ENCODE data around the gene TSPAN32.

The TSPAN32 gene

GRCh38 chr11:2314136-2314524 lies 12.3 kb downstream of the TSPAN32 start:
- DNase-seq (ENCODE audit: low spot score) (no peak), FAIRE-seq (no peak)

DNA sequence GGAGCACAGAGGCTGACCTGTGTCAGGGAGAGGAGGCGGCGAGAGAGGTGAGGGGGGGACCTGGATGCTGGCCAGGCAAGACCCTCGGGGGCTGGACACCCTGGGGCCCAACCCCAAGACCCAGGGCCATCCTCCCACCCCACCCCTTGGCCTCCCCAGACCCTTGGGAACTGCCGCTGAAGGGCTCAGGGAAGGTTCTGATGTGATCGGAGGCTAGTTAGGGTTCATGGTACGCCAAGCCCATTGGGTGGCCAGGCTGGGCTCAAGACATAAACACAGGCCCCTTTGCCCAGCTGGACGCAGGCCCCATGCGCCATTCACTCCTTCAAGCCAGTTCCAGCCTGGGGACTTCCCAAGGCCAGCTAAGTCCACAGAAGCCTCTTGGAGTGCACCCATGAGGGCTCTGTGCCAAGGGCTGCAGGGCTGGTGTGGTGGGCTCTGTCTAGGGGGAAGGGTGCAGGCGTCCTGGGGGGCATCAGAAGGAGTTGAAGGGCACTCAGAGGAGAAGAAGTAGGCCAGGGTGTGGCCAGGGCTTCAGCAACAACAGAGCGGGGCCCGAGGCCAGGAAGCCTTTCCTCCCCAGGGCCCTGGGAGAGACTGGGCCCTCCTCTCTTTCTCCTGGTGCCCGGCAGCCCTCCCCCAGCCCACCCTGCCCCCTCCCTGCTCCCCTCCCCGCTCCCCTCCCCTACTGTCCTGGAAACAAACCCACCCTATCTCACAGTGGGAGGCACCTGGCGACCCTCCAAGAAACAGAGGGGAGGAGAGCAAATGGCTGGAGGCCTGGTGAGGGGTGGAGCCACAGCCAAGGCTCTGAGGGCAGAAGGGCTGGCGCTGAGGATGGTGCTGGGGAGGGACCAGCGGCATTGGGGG lies 12.9 kb downstream of the TSPAN32 start:
- DNase-seq (ENCODE audit: low spot score) (no peak), FAIRE-seq (no peak)

DNA sequence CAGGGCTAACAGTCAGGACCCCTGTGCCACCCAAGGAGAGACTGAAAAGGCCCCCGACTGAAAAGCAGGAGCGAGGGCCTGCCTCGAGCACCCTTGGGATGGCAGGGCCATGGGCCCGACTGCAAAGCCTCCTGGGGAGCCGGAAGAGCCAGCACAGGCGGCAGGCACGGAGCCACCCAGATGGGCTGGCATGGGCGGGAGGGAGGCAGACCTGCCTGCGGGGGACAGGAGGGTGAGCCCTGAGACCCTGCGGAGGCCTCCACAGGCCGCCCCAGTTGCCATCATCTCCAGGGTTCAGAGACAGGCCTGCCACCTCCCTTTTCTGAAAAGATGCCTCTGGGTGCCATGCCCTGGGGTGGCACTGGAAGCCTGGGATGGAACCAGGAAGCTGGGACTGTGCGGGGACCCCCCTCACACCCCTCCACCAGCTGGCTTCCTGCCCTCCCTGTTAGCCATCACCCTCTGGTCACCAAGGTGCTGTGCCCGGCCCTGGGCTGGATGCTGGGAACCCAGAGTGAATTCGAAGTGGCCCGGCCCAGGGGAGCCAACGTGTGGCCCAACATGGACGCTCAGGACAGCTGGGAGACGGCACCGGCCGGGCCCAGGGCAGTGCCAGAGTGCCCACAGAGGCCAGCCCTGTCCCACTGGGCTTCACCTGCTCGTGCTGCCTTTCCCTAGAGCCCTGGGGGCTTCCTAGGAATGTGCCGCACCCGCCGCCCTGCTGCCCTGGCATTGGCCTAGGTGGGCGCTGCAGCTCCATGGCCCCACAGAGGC lies 13.8 kb downstream of the TSPAN32 start:
- DNase-seq (ENCODE audit: low spot score) (no peak), FAIRE-seq (no peak)

DNA sequence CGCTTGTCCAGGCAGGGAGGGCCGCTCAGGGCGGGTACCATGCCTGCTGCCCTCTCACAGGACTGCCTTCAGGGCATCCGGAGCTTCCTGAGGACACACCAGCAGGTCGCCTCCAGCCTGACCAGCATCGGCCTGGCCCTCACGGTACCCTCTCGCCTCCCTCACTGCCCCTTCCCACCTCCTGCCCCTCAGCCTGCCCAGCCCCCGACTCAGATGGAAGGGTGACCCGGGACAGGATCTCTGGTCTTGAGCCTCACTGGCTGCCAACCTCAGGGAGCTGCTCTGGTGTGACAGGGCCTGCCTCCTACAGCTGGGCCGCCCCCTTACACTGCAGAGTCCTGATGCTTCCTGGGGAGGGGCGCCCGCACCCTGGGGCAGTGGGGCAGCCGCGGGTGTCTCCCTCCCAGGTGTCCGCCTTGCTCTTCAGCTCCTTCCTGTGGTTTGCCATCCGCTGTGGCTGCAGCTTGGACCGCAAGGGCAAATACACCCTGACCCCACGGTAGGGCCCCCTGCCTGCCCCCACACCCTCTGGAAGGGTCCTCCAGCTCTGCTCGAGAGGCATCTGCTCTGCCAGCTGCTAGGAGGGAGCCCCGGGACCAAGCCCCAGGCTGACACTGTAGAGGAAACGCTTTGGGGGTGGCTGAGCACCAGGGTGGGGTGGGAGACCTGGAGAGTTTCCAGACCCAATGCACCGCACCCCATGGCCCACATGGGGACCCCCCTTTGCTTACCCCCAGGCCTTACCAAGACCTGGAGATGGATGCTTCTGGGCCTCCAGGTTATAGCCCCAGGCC lies 14.6 kb downstream of the TSPAN32 start:
- no peak for FAIRE-seq

GRCh38 chr11:2316963-2317244 lies 15.1 kb downstream of the TSPAN32 start:
- no peak for FAIRE-seq
- DNase-seq (ENCODE audit: low spot score): no peak

More for the DNA sequence above, 14.6 kb downstream of the TSPAN32 start:
- DNase-seq (ENCODE audit: low spot score): no peak

- FAIRE-seq: no peak
- DNase-seq (ENCODE audit: low spot score): no peak
Measured at GRCh38 chr11:2317354-2318050, 15.7 kb downstream of the TSPAN32 start.

- DNase-seq (ENCODE audit: low spot score) (no peak), FAIRE-seq (no peak)
Measured at GRCh38 chr11:2318123-2318522, 16.3 kb downstream of the TSPAN32 start.

DNA sequence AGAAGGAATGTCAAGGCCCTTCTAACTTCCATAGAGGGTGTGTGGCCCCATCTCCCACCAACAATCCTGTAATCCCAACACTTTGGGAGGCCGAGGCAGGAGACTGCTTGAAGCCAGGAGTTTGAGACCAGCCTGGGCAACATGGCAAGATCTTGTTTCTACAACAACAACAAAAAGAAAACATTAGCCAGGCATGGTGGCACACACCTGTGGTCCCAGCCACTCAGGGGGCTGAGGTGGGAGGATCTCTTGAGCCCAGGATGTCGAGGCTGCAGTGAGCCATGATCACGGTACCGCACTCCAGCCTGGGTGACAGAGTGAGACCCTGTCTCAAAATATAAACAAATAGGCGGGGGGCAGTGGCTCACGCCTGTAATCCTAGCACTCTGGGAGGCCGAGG lies 16.9 kb downstream of the TSPAN32 start:
- DNase-seq (ENCODE audit: low spot score) (no peak), FAIRE-seq (no peak)

- no peak for FAIRE-seq
- DNase-seq (ENCODE audit: low spot score): no peak
Measured at GRCh38 chr11:2319791-2320472, 18.1 kb downstream of the TSPAN32 start.

- FAIRE-seq (no peak), DNase-seq (ENCODE audit: low spot score) (no peak)
Measured at GRCh38 chr11:2320568-2321310, 18.9 kb downstream of the TSPAN32 start.

- DNase-seq (ENCODE audit: low spot score): no peak
Measured at GRCh38 chr11:2321311-2321683, 19.5 kb downstream of the TSPAN32 start.

DNA sequence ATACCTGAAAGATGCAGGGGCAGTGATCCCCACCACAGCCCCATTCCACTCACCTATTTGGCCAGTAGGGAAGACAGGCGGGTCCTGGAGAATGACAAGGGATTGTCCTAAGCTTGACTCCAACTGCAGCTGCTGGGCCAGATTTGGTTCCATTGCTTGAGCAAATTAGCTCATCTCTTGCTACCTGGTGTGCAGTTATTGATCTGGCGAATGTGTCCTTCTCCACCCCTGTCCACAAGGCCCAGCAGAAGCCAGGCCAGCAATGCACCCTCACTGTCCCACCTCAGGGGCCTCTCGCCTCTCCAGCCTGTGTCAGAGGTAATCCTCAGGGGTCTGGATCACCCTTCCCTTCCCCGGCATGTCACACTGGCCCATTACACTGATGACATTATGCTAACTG lies 23.3 kb downstream of the TSPAN32 start:
- DNase-seq (ENCODE audit: low spot score): no peak
- FAIRE-seq: no peak

More at GRCh38 chr11:2321311-2321683, 19.5 kb downstream of the TSPAN32 start:
- no peak for FAIRE-seq

- no peak for FAIRE-seq
Measured at GRCh38 chr11:2325719-2326118, 23.9 kb downstream of the TSPAN32 start.

GRCh38 chr11:2327032-2327431 lies 25.2 kb downstream of the TSPAN32 start:
- FAIRE-seq: no peak

More at GRCh38 chr11:2325719-2326118, 23.9 kb downstream of the TSPAN32 start:
- DNase-seq (ENCODE audit: low spot score): no peak

DNA sequence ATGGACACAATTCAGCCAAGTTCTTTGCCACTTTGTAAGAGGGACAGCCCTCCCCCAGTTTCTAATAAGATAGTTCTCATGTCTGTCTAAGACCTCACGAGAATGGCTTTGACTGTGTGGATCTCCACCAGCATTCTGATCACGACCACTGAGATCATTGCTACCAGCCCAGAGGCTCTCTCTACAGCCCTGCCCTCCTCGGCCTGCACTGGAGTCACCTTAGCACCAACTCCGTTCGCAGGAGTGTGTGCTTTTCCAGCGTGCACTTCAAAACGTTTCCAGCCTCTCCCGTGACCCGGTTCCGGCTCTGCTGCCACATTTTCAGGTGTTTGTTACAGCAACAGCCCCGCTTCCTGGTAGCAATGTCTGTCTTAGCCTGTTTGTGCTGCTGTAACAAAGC lies 26.2 kb downstream of the TSPAN32 start:
- DNase-seq (ENCODE audit: low spot score) (no peak), FAIRE-seq (no peak)

More at GRCh38 chr11:2327032-2327431, 25.2 kb downstream of the TSPAN32 start:
- DNase-seq (ENCODE audit: low spot score): no peak

DNA sequence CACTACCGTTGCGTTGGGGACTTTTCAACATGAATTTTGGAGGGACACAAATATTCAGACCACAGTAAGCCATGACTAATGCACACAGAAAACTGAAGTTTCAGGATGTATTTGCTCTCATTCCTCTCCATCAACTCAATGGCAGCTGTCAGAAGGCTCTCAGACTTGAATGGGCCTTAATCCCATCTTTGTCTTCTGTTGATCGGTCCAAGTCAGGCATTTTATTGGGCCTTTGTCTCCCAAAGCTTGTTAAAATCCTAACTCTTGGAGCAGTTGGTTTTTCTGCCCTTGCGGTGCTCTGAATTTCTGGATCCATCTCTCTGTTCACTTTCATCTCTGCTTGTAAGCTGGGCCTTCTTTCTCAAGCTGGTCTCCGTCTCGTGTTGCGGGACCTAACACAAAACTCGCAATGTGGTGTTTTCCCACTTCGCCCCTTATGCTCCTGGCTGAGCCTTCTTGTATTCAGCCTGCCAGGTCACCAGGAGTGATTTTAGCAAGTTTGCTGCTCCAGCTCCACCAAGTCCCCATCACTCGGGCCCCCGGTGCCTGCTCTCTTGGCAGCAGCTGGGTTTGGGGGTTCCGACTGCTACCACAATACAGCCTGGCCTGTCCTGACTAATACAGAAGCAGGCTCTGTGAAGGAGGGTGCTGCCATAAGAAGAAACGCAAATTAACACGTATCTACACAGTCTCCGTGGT lies 27.0 kb downstream of the TSPAN32 start:
- no peak for FAIRE-seq

DNA sequence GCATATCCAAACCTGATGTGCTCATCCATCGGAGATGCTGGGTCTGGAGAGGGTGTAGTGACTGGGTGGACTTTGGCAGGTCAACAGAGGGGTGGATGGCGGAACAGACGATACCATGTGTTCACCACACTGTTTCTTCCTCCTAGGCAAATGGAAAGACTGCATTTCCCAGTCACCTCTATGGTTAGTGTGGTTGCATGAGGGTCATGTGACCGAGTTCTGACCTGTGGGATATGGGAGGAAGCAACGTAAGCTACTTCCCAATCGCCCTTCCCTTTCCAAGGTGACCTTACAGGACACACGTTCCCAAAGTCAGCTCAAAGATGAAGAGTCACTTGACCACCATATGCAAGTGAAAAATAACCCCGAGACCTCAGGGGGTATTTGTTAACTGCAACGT lies 27.7 kb downstream of the TSPAN32 start:
- FAIRE-seq (no peak), DNase-seq (ENCODE audit: low spot score) (no peak)

More for the DNA sequence above, 27.0 kb downstream of the TSPAN32 start:
- no peak for DNase-seq (ENCODE audit: low spot score)

DNA sequence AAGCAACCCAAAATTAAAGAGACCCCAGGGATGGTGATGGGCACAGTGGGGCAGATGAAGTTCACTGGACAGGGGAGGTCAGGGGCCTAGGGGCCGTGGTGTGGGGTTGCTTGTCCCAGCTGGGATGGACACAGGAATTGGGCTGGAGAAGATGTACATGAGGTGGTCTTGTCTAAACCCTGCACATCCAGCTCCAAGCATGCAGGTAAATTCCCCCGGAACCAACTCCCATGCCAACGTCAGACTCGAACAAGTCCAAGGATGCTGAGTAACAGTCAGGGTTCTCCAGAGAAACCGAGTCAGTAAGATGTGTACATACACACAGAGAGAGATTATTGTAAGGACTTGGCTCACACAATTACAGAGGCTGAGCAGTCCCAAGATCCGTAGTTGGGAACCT lies 28.9 kb downstream of the TSPAN32 start:
- no peak for DNase-seq (ENCODE audit: low spot score)
- FAIRE-seq: no peak

GRCh38 chr11:2331404-2331803 lies 29.6 kb downstream of the TSPAN32 start:
- FAIRE-seq: no peak

More at GRCh38 chr11:2331404-2331803, 29.6 kb downstream of the TSPAN32 start:
- no peak for DNase-seq (ENCODE audit: low spot score)

Measured in RCC 7860 (cell line).